Heart left ventricle (tissue), 13 donors: ENCODE data around the gene KXD1.

Source experiments
- POLR2A ChIP-seq, 2 donors: fragments of 450-650 bp; IDR thresholded peaks; one replicate each; pipeline ENCODE4 v1.6.1; 2017; ENCODE audit warnings: antibody characterized with exemption in 2 of 2, mild to moderate bottlenecking in 2 of 2, moderate library complexity in 2 of 2
- TF ChIP-seq, protein P1 (sequence below), 12 donors: fragments of 200-600 bp; sonication (generic) in 4 of 12; IDR thresholded peaks; one replicate each; pipeline versions ENCODE4 v1.5.0 to v1.8.0; 2018 to 2022; ENCODE audit warnings: antibody characterized with exemption in 12 of 12, mild to moderate bottlenecking in 5 of 12
- donor health status: ischemic (EF 13 %, LVEDD 7.1; RV severe dilation, severe dysfunction).
- donor health status: DM: no; HTN: yes; CAD: no.
- donor health status: DM: no; HTN: no; CAD: no.
- donor health status: ischemic (EF 25% LVEDD 6.9; RV normal size, moderate dysfunction).
- donor health status: ischemic (EF 25% LVEDD 5.7; RV mildly dilated, moderate dysfunction).
- donor health status: ischemic (EF 35%, LVEDD 5.7; RV mildly dilated, moderate dysfunction).
- donor health status: nonischemic (EF 11% LVEDD 7.7; RV severe dilation, severe dysfunction).
- donor health status: DM: yes; HTN: yes; CAD: no.
- donor health status: PGD.
- donor health status: ischemic (EF 29% LVEDD 5.4; RV normal size, mild dysfunction).
- donor health status: nonischemic (EF 23%, LVEDD 6.1; RV moderate dilation, normal function).

DNA sequence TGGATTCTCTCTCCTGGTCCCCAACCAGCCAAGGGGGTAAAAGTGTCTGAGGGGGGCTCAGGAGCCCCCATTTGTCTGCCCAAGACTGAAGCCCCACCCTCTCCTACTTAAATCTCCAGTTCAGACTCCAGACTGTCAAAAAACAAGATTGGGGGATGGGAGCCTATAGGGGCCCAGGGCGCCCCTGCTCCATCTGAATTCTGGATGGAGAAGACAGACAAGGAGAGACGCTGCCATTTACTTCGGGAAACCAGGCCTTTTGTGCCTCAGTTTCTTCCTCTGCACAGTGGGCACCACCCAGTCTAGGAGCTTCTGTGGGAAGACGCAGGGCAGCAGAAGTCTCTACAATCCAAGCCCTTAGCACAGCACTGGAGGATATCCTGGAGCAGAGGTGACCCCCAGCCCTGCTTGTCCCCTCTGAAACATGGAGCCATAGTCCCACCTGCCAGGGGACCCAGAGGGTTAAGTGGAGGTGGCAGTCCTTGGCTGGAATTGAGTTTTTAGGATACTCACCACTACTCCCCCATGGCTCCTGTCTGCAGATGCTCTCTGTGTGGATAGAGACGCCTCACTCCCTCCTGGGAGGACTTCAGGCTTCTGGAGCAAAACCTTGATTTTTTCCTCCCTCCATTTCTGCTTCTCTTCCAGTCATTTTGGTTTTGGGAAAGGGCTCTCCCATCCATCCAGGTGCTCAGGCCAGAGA, 50.6 kb downstream of the KXD1 start:
- no peak for TF ChIP-seq POLR2A (IDR thresholded peaks at IDR 0.05)
- TF ChIP-seq, protein P1, sequence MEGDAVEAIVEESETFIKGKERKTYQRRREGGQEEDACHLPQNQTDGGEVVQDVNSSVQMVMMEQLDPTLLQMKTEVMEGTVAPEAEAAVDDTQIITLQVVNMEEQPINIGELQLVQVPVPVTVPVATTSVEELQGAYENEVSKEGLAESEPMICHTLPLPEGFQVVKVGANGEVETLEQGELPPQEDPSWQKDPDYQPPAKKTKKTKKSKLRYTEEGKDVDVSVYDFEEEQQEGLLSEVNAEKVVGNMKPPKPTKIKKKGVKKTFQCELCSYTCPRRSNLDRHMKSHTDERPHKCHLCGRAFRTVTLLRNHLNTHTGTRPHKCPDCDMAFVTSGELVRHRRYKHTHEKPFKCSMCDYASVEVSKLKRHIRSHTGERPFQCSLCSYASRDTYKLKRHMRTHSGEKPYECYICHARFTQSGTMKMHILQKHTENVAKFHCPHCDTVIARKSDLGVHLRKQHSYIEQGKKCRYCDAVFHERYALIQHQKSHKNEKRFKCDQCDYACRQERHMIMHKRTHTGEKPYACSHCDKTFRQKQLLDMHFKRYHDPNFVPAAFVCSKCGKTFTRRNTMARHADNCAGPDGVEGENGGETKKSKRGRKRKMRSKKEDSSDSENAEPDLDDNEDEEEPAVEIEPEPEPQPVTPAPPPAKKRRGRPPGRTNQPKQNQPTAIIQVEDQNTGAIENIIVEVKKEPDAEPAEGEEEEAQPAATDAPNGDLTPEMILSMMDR (IDR thresholded peaks at IDR 0.05): no peak
